ENCODE results near the gene MYCN. TPM values are rescaled to one million over a fixed set of nuclear protein-coding genes. Genes with fewer than 3 reads are reported as not detected.

Gene MYCN
- total and polyA plus RNA-seq, 2 of the 8 experiments (the other 6 are each of a cell fraction or from before 2014, with no cell fraction given) = 87.8 to 137 TPM

DNA sequence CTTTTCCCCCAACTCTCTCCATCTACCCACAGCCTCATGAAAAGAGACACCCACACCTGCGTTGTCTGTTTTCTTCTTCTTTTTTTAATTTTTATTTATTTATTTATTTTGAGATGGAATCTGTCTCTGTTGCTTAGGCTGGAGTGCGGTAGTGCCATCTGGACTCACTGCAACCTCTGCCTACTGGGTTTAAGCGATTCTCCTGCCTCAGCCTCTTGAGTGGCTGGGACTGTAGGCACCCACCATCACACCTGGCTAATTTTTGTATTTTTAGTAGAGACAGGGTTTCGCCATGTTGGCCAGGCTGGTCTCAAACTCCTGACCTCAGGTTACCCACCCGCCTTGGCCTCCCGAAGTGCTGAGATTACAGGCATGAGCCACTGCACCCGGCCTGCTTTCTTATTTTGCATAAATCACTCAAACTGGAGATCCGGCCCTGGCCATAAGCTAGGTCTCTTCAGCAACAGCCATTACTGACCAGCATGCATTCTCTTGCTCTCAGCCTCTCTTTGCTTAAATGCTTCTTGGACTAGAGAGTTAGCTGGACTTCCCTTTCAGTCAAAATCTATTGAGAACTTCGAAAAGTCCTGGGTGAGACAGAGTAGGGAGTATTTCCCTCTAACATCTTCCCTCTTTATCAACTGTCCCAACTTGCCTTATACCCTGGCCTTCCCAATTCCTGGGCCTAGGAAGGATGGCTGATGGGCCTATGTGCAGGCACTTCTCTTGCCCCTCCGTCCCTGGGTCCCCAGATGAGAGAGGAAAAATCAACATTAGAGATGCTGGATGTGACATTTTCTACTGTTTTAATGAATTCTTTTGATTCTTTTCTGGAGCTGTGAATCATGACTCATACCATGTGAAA lies 27.3 kb downstream of the MYCN start:
- Histone ChIP-seq H2BK5ac (ENCODE audit: low read depth, low read length) (no peak overlapping the region), H3K79me2 (ENCODE audit: control insufficient read depth in 1 of 2, insufficient read depth in 2 of 2, low read length in 2 of 2) (no peaks in the 10 kb centered on the region), H3K4ac (replicated peaks; ENCODE audit: insufficient read length, low read depth, low read length) (no peak overlapping the region), H2BK20ac (ENCODE audit: low read length) (no peak overlapping the region), H4K5ac (ENCODE audit: insufficient read length, low read depth, low read length) (no peak overlapping the region), H4K91ac (replicated peaks; ENCODE audit: insufficient read length, low read length) (no peak overlapping the region), H3K18ac (ENCODE audit: extremely low read depth, low read length) (no peak overlapping the region), H2AK5ac (ENCODE audit: low read depth, low read length) (no peak overlapping the region), H3K23ac (ENCODE audit: insufficient read length) (no peak overlapping the region), H3K56ac (replicated peaks; ENCODE audit: insufficient read length, low read depth, low read length) (no peak overlapping the region), H2BK120ac (replicated peaks; ENCODE audit: low read depth, low read length) (no peak overlapping the region), H3K4me2 (ENCODE audit: insufficient read depth in 1 of 2, low read depth in 2 of 2, low read length in 2 of 2) (no peak overlapping the region), H3K27me3 (replicated peaks in 1 of 4; ENCODE audit: control insufficient read depth in 3 of 4, extremely low read depth in 1 of 4, insufficient read depth in 3 of 4, low read length in 3 of 4) (no peaks in the 10 kb centered on the region), H3K79me1 (ENCODE audit: low read depth, low read length) (no peaks in the 10 kb centered on the region), H2BK15ac (ENCODE audit: low read length) (no peak overlapping the region), H3K23me2 (ENCODE audit: low read depth, low read length) (no peaks in the 10 kb centered on the region), H3K36me3 (ENCODE audit: control insufficient read depth in 2 of 4, insufficient read depth in 4 of 4, low read length in 3 of 4) (no peaks in the 10 kb centered on the region), H4K8ac (ENCODE audit: extremely low read depth, insufficient read depth, low read length) (no peak overlapping the region), H3K4me1 (replicated peaks in 1 of 4; ENCODE audit: control insufficient read depth in 3 of 4, insufficient read depth in 4 of 4, low read length in 3 of 4) (peaks cover 0 to 9% (median 3%) of the 10 kb centered on the region in 4 experiments; a peak in 6 of 7 replicates), H3K14ac (ENCODE audit: insufficient read length) (no peak overlapping the region), H2AFZ (ENCODE audit: low read length) (no peak overlapping the region), H4K20me1 (replicated peaks in 1 of 2; ENCODE audit: control insufficient read depth in 1 of 2, insufficient read depth in 2 of 2, low read length in 2 of 2) (no peaks in the 10 kb centered on the region), H3K9me3 (ENCODE audit: insufficient read depth in 2 of 2, low read depth in 1 of 2, low read length in 1 of 2) (no peaks in the 10 kb centered on the region), H3K9ac (replicated peaks in 1 of 4; ENCODE audit: extremely low read depth in 1 of 4, low read depth in 3 of 4, low read length in 3 of 4) (no peak overlapping the region), H2BK12ac (ENCODE audit: low read depth, low read length) (no peak overlapping the region), H3K27ac (ENCODE audit: low read depth, low read length) (no peak overlapping the region), H3K4me3 (ENCODE audit: extremely low read depth in 1 of 4, insufficient read depth in 2 of 4, low read depth in 3 of 4, low read length in 4 of 4) (no peak overlapping the region)
- ChIA-PET POLR2A (ENCODE audit: partially characterized antibody) (no interaction called here), CTCF (ENCODE audit: partially characterized antibody) (interaction anchor here (0.6 to 2.3 kb wide), 3 partner anchors 28 to 68 kb away, joined by 3 to 8 read pairs (median 3); partner anchors contain the start of gene MYCN)
- WGBS, 2 experiments (ENCODE audit: extremely low coverage in 1 of 2, insufficient coverage in 1 of 2, insufficient read length in 1 of 2, insufficient replicate concordance in 2 of 2, low coverage in 1 of 2, low lambda C conversion rate in 2 of 2, missing lambda C conversion rate in 1 of 2) = 91% methylated on average over 10 of the region's 10 CpGs; no CpG with 5 or more reads in 1 of the 2 experiments
- DNase-seq (ENCODE audit: low read depth in 1 of 2, low spot score in 2 of 2) = no peak
- no peak for FAIRE-seq
